Measurements from ENCODE around the gene DTHD1. TPM values are rescaled to one million over a fixed set of nuclear protein-coding genes. Genes with fewer than 3 reads are reported as not detected.

The DTHD1 gene
- total RNA-seq, 4 donors from 2014 or later: 0.47 to 3.3 (median 1.3) TPM

DNA sequence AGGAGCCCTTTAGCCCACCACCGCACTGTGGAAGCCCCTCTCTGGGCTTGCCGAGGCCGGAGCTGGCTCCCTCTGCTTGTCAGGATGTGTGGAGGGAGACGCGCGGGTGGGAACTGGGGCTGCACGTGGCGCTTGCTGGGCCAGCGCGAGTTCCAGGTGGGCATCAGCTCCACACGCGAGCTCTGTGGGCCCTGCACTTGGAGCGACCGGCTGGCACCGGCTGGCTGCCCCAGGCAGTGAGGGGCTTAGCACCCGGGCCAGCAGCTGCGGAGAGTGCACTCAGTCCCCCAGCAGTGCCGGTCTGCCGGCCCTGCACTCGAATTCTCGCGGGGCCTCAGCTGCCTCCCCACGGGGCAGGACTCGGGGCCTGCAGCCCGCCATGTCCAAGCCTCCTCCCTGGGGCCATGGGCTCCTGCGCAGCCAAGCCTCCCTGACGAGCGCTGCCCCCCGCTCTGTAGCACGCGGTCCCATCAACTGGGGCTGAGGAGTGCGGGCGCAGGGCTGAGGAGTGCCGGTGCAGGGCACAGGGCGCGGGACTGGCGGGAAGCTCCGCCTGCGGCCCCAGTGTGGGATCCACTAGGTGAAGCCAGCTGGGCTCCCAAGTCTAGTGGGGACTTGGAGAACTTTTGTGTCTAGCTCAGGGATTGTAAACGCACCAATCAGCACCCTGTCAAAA lies 93.6 kb downstream of the DTHD1 start:
- H3K27ac ChIP-seq: no peak overlapping the region
- H3K4me3 ChIP-seq: no peak overlapping the region
- no peaks in the 10 kb centered on the region for H3K4me1 ChIP-seq
- H3K27me3 ChIP-seq: no peaks in the 10 kb centered on the region
- no peak for TF ChIP-seq POLR2A (IDR thresholded peaks at IDR 0.05)
- TF ChIP-seq CTCF (IDR thresholded peaks at IDR 0.05): no peak
- DNase-seq: no peak
- no peaks in the 10 kb centered on the region for H3K36me3 ChIP-seq
- H3K9me3 ChIP-seq: peaks cover 0 to 13% (median 4%) of the 10 kb centered on the region in 4 donors

DNA sequence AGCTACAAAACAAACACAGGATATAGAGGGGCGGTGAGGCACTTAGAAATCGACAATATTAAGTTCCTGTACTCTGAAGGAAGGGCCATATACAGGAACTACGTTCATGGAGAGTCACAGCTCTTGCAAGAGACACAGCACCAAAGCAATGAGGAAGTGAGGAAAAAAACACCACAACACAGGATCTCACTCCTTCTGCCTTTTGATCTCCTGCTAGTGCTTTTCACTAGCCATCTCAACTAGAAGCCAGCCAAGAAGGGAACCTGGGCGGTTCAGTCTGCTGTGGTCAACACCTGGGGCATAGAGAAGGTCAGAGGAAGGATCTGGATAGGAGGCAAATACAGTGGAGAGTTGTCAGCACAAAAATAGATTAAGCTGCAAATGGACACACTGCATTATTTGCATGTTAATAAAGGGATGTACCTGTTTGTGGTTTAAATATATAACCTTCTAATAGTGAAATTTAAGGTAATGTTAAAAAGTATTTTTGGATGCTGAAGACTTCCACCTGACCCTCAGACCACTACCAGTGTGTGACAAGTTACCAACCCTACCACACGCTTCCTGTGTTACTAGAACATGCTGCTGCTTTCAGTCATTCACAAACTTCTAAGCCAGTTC lies 104.6 kb downstream of the DTHD1 start:
- no peaks in the 10 kb centered on the region for H3K36me3 ChIP-seq
- H3K27me3 ChIP-seq: no peaks in the 10 kb centered on the region
- H3K9me3 ChIP-seq: no peaks in the 10 kb centered on the region
- peak overlapping the region in 3 of 4 donors; percentile 38 to 61 (median 59) for H3K27ac ChIP-seq
- H3K4me3 ChIP-seq: no peak overlapping the region
- peak in 2 of 3 donors; percentile 43 to 63 for DNase-seq
- TF ChIP-seq POLR2A (IDR thresholded peaks at IDR 0.05): no peak
- TF ChIP-seq CTCF (IDR thresholded peaks at IDR 0.05): no peak
- H3K4me1 ChIP-seq: peaks cover 0 to 5% (median 0%) of the 10 kb centered on the region in 4 donors

DNA sequence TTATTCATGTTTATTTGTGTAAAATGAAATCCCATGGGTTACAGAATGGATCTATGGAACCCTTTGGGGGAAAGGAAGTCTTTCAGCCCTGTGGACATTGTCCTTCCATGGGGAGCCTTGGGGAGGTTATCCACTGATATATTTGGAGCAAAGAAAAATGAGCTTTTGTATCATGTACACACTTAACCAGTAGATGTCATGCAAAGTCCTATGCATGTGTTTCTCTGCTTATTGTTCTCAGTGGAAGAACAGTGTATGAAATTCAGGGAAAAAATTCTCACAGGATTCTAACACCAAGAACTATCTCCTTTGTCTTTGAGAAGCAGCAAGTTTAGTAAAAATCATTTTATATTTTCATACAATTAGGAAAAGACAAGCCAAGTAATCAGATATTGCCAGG lies 105.3 kb downstream of the DTHD1 start:
- no peak overlapping the region for H3K4me3 ChIP-seq
- peak overlapping the region in 2 of 4 donors; percentile 38 to 59 for H3K27ac ChIP-seq
- H3K27me3 ChIP-seq: no peaks in the 10 kb centered on the region
- H3K4me1 ChIP-seq: peaks cover 0 to 5% (median 0%) of the 10 kb centered on the region in 4 donors
- no peaks in the 10 kb centered on the region for H3K36me3 ChIP-seq
- no peak for TF ChIP-seq POLR2A (IDR thresholded peaks at IDR 0.05)
- TF ChIP-seq CTCF (IDR thresholded peaks at IDR 0.05): peak in 1 of 6 experiments; percentile 5
- no peaks in the 10 kb centered on the region for H3K9me3 ChIP-seq
- no peak for DNase-seq

DNA sequence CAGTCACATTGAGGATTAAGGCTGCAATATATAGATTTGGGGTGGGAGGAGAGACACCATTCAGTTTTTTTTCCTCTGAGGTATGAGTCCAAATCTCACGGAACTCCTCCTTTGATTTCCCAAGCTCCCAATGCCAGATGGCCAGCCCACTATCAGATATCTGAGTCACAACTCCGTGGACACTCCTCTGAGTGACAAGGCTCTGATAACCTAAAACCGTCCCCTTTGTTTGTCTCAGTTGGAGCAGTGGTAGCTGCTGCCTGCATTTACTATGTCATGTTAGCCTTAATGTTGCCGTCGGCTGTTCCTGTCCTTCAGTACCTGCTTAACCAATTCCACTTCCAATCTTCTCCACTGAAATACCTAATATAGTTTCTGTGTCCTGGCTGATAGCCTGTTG lies 107.3 kb downstream of the DTHD1 start:
- H3K9me3 ChIP-seq: no peaks in the 10 kb centered on the region
- H3K4me1 ChIP-seq: peaks cover 0 to 5% (median 0%) of the 10 kb centered on the region in 4 donors
- TF ChIP-seq CTCF (IDR thresholded peaks at IDR 0.05): no peak
- no peak for TF ChIP-seq POLR2A (IDR thresholded peaks at IDR 0.05)
- H3K27me3 ChIP-seq: no peaks in the 10 kb centered on the region
- H3K27ac ChIP-seq: no peak overlapping the region
- no peak overlapping the region for H3K4me3 ChIP-seq
- DNase-seq: no peak
- no peaks in the 10 kb centered on the region for H3K36me3 ChIP-seq

- peaks cover 0 to 5% (median 0%) of the 10 kb centered on the region in 4 donors for H3K4me1 ChIP-seq
- H3K9me3 ChIP-seq: no peaks in the 10 kb centered on the region
- no peak overlapping the region for H3K27ac ChIP-seq
- no peaks in the 10 kb centered on the region for H3K36me3 ChIP-seq
- no peak for DNase-seq
- TF ChIP-seq POLR2A (IDR thresholded peaks at IDR 0.05) (no peak), CTCF (IDR thresholded peaks at IDR 0.05) (no peak)
- H3K4me3 ChIP-seq: no peak overlapping the region
- H3K27me3 ChIP-seq: no peaks in the 10 kb centered on the region
Observed at GRCh38 chr4:36391411-36391810, 110.0 kb downstream of the DTHD1 start.
